ENCODE measurements around the gene JAGN1.
"Not testable (repeated sequence)": the region's sequence is repeated elsewhere in the genome, so short reads cannot be mapped to it uniquely, and the experiment has no call there.

The JAGN1 gene

DNA sequence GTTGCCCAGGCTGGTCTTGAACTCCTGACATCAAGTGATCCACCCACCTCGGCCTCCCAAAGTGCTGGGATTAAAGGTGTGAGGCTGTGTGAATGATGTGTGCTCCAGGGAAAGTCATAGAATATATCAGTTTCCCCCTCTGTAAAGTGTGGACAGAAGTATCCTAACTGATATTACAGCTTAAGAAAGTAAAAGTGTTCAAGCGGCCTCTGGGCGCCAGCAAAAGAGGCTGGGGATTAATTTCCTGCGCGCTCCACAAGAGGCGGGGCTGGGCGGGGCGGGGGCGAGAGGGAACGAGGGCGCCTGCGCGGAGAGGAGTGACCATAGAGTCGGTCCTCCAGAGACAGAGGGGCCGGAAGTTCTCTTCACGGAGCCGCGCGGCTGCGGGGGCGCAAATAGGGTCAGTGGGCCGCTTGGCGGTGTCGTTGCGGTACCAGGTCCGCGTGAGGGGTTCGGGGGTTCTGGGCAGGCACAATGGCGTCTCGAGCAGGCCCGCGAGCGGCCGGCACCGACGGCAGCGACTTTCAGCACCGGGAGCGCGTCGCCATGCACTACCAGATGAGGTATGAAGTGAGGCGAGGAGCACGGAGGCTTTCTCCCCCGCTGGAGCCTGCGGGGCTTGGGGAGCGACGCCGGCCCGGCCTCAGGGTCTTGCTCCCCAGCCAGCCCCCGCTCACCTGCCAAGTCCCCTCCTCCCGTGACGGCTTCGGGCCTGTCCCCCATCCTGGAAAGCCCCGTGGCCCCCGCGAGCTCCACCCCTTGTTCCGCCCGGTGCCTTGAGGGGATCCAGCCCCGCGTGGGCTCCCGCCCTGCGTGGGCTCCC is at the start of gene JAGN1:
Gene JAGN1 (plus strand): TSS at position 362 of the 823 bp plus-strand sequence. CDS start 113 bp downstream, at position 475.
- TF ChIP-seq, protein P1, sequence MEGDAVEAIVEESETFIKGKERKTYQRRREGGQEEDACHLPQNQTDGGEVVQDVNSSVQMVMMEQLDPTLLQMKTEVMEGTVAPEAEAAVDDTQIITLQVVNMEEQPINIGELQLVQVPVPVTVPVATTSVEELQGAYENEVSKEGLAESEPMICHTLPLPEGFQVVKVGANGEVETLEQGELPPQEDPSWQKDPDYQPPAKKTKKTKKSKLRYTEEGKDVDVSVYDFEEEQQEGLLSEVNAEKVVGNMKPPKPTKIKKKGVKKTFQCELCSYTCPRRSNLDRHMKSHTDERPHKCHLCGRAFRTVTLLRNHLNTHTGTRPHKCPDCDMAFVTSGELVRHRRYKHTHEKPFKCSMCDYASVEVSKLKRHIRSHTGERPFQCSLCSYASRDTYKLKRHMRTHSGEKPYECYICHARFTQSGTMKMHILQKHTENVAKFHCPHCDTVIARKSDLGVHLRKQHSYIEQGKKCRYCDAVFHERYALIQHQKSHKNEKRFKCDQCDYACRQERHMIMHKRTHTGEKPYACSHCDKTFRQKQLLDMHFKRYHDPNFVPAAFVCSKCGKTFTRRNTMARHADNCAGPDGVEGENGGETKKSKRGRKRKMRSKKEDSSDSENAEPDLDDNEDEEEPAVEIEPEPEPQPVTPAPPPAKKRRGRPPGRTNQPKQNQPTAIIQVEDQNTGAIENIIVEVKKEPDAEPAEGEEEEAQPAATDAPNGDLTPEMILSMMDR (IDR thresholded peaks at IDR 0.05; ENCODE audit: low read depth, low read length), result no peak

DNA sequence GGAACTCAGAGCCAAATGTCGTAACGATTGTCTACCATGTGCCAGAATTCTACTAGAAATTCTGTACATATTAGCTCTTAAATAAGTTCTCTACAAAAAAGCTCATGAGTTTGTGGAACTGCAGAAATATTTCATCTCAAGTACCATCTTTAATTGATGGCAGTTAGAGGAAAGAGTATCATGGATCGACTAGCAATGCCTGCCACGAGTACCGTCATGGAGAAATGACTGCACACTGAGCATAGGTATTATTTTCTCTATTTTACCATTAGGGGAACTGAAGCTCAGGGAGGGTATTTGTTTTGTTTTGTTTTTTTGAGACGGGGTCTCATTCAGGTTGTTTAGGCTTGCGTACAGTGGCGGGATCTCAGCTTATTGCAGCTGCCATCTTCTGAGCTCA is 49.4 kb upstream of the JAGN1 start:
- TF ChIP-seq, protein P1 (IDR thresholded peaks at IDR 0.05; ENCODE audit: low read depth, low read length), result no peak
- DNase-seq (ENCODE audit: extremely low read depth, low read depth), result no peak

More for the DNA sequence above, at the start of gene JAGN1:
- peak; percentile 68 for DNase-seq (ENCODE audit: extremely low read depth, low read depth)

DNA sequence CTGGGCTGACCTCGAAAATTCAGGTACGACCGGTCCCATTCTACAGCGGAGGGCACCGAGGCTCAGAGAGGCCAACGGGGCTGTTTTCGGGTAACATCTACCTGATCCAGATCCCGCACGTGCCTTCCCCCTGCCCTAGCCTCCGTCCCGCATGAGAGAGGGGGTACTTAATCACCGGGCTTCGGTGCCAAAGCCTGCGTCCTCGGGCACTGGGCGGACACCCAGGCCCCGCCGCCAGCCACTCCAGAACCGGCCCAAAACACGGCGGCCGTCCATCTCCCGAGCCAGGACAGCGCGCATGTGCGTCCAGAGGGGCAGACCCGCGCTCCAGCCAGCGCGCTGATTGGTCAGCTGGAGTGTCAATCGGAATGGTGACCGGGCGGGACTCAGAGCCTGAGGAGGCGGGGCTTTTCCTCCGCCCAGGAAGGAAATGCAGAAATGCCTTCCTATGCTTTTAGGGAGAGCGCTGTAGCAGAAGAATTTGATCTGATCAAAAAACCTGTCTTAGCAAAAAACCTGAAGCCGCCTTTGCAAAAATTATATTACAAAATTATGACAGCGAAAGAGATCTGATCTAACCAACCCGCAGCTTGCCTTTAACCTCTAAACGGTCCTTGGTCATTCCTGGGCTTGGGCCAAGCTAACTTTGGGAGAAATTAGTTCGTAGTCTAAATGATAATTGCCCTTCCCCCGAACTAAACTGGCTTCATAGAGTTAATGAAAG is 46.5 kb upstream of the JAGN1 start, which contains the start of gene RPUSD3:
Gene RPUSD3 (minus strand): TSS at position 294 of the 724 bp plus-strand sequence. CDS start 18 bp downstream, at position 276.
- TF ChIP-seq, protein P1 (IDR thresholded peaks at IDR 0.05; ENCODE audit: low read depth, low read length), result no peak
- DNase-seq (ENCODE audit: extremely low read depth, low read depth), result peak; percentile 91

DNA sequence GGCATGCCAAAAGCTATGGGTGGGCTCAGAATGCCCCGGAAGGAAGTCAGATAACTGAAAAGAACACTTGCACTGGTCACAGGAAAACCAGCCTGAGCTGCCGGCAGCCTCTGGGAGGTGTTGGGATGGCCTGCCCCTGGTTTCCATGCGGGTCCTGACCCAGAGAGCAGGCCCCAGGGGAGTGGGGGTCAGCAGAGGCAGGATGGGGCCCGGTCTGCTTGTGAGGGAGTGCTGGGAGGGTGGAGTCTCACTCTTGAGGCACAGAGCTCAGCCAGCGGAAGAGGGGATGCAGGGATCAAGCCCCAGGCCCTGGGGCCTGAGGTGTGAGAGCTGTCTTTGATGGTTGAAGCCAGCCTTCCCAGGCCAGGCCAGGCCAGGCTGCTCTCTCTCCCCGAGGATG is 44.2 kb upstream of the JAGN1 start:
- TF ChIP-seq, protein P1 (IDR thresholded peaks at IDR 0.05; ENCODE audit: low read depth, low read length), result no peak
- DNase-seq (ENCODE audit: extremely low read depth, low read depth), result no peak

DNA sequence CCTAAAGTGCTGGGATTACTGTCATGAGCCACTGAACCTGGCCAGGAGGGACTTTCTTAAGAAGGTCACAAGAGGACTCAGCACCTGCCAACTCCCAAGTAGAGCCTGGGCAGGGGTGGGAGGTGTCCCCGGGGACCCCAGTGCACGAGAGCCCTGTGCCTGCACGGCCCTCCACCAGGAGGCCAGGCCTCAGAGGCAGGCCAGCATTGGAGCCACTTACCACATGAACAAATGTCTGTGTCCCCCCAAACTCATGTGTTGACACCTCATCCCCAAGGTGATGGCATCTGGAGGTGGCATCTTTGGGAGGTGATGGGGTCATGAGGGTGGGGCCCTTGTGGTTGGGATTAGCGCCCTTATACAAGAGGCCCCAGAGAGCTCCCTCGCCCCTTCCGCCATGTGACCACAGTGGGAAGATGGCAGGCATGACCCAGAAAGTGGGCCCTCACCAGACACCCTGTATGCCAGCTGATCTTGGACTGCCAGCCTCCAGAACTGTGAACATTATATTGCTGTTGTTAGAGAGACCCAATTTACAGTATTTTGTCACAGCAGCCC is 43.4 kb upstream of the JAGN1 start:
- no peak for DNase-seq (ENCODE audit: extremely low read depth, low read depth)
- TF ChIP-seq, protein P1 (IDR thresholded peaks at IDR 0.05; ENCODE audit: low read depth, low read length), result no peak

DNA sequence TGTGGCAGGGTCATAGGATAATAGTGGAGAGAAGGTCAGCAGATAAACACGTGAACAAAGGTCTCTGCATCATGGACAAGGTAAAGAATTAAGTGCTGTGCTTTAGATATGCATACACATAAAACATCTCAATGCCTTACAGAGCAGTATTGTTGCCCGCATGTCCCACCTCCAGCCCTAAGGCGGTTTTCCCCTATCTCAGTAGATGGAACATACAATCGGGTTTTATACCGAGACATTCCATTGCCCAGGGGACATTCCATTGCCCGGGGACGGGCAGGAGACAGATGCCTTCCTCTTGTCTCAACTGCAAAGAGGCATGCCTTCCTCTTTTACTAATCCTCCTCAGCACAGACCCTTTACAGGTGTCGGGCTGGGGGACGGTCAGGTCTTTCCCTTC is 42.5 kb upstream of the JAGN1 start:
- not testable (repeated sequence) for DNase-seq (ENCODE audit: extremely low read depth, low read depth)

DNA sequence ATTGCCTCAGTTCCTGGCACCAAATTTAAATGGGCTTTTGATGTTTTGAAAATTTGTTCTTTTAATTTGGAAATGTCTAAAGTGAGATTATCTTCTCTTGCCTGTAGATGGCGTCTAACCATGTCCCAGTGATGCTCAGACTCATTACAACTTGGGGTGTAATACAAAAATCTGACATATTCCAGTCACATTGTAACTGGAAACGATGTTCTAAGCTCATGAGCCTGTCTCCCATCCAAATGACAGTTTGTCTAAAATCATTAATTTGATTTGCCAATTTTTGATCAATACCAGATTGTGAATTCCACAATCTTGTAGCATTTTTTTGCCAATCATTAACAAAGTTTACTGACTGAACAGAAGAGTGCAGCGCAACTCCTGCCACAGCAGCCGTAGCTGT is 41.5 kb upstream of the JAGN1 start:
- not testable (repeated sequence) for DNase-seq (ENCODE audit: extremely low read depth, low read depth)
- TF ChIP-seq, protein P1 (IDR thresholded peaks at IDR 0.05; ENCODE audit: low read depth, low read length), result peak; percentile 43

DNA sequence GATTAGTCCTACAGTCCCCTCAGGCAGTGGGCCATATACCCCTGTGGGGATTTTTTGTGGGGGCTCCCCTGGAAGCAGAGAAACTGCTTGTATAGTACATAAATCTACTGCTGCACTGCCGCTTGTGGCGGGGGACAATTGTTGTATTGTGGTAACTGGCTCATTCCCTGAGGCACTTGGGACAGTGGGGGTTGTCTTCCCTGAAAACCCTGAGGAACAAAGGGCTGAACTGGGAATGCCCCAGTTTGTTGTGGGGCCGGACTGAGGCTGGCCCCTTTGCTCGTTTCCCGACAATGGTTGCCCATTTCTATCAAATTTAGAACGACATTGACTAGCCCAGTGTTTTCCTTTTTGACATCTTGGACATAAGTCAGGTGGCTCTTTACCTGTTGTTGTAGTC is 39.0 kb upstream of the JAGN1 start:
- DNase-seq (ENCODE audit: extremely low read depth, low read depth), result not testable (repeated sequence)

DNA sequence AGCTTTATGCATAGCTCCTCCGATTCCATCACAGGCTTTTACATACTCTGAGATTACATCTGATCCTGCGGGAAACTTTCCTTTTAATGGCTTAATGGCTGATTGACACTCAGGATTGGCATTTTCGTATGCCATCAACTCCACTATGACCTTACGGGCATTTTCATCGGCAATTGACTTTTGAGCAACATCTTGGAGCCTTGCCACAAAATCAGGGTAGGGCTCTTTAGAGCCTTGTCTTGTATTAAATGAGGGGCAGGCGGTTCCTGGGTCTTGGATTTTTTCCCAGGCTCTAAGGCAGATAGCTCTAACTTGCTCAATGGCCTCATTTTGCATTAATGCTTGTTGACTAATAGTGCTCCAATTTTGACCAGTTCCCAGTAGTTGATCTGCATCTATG is 38.5 kb upstream of the JAGN1 start:
- not testable (repeated sequence) for DNase-seq (ENCODE audit: extremely low read depth, low read depth)
